ENCODE results near the gene RBMS3. TPM values are rescaled to one million over a fixed set of nuclear protein-coding genes. Genes with fewer than 3 reads are reported as not detected.

RBMS3 gene
- total RNA-seq, 3 donors from 2014 or later, result 48.4 to 117 (median 103) TPM

DNA sequence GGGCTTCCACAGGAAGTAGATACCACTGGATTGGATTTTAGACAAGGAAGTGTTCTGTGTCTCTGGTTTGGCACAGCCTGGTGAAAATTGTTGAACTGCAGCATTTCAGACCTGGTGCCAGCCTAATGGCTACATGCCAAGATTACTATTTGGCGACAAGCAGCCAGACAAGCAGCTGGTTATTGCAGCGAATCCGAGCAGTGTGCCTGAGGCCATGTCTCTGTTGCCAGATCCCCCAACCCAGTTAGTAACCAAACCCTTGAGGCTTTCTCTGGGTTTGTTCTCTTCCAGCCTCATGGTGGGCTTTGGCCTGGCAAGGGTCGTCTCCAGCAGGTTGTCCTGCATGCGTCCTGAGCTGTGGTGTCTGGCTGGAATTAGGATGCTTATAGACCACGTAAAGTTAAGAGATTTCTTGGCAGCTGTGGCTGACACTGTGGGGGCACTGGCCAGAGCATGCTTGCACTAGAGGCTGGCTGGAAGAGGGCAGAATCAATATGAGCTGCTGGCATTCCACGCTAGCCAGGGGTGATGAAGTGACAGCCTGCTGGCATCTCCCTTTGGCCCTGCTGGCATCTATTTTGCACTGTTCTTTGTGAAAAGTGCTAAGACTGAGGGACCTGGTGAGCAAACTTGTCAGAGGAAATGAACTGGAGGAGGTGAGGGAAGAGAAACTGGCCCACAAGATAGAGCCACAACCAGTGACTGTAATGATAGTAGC, 172.6 kb downstream of the RBMS3 start:
- intact Hi-C loops (cut with DNase I; ENCODE audit: low total_unique reads), result no loop called here
- Histone ChIP-seq H3K36me3 (no peaks in the 10 kb centered on the region), H3K4me3 (peak overlapping the region in 2 of 3 donors; percentile 4 to 27), H3K9me3 (no peaks in the 10 kb centered on the region), H3K27me3 (no peaks in the 10 kb centered on the region), H3K4me1 (peaks cover 0 to 5% of the 10 kb centered on the region in 2 donors), H3K27ac (peak overlapping the region; percentile 68 to 77)
- TF ChIP-seq POLR2AphosphoS5 (IDR thresholded peaks at IDR 0.05) (peak in 1 of 3 donors; percentile 24), CTCF (IDR thresholded peaks at IDR 0.05) (no peak)
- DNase-seq (ENCODE audit: low spot score in 2 of 2), result peak; percentile 60 to 81

DNA sequence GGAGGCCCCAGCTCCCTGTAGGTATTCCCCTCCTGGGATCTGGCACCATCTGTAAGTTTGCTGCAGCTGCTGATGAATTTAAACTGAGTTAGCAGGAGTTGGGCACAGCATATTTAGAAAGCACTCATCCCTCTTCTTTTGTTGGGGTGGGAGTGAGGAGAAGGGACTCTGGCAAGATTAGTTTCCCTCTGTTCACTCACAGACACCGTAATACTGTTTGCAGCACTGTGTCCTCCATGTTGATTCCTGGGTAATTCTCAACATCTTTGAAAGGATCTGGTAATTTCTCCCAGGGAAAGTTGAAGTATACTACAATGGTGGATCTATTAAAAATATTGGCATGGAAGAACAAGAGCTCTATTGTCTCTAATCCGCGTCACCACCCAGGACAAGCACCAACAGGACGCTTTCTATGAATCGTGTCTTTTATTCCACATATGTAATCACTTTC, 173.3 kb downstream of the RBMS3 start:
- Histone ChIP-seq H3K4me1 (peaks cover 0 to 5% of the 10 kb centered on the region in 2 donors), H3K9me3 (no peaks in the 10 kb centered on the region), H3K27me3 (no peaks in the 10 kb centered on the region), H3K36me3 (no peaks in the 10 kb centered on the region), H3K27ac (peak overlapping the region; percentile 68 to 77), H3K4me3 (no peak overlapping the region)
- intact Hi-C loops (cut with DNase I; ENCODE audit: low total_unique reads), result no loop called here
- DNase-seq (ENCODE audit: low spot score in 2 of 2), result peak in 1 of 2 donors; percentile 41
- no peak for TF ChIP-seq CTCF (IDR thresholded peaks at IDR 0.05)
- TF ChIP-seq POLR2A (IDR thresholded peaks at IDR 0.05), result no peak
- TF ChIP-seq POLR2AphosphoS5 (IDR thresholded peaks at IDR 0.05), result no peak

GRCh38 chr3:29456901-29457300, 176.0 kb downstream of the RBMS3 start:
- no peak overlapping the region for H3K4me3 ChIP-seq
- H3K27me3 ChIP-seq, result no peaks in the 10 kb centered on the region
- no peak overlapping the region for H3K27ac ChIP-seq
- TF ChIP-seq POLR2A (IDR thresholded peaks at IDR 0.05) (no peak), POLR2AphosphoS5 (IDR thresholded peaks at IDR 0.05) (no peak), CTCF (IDR thresholded peaks at IDR 0.05) (no peak)
- intact Hi-C loops (cut with DNase I; ENCODE audit: low total_unique reads), result no loop called here
- H3K4me1 ChIP-seq, result peaks cover 0 to 5% of the 10 kb centered on the region in 2 donors
- no peak for DNase-seq (ENCODE audit: low spot score in 2 of 2)
- H3K36me3 ChIP-seq, result no peaks in the 10 kb centered on the region
- H3K9me3 ChIP-seq, result no peaks in the 10 kb centered on the region

DNA sequence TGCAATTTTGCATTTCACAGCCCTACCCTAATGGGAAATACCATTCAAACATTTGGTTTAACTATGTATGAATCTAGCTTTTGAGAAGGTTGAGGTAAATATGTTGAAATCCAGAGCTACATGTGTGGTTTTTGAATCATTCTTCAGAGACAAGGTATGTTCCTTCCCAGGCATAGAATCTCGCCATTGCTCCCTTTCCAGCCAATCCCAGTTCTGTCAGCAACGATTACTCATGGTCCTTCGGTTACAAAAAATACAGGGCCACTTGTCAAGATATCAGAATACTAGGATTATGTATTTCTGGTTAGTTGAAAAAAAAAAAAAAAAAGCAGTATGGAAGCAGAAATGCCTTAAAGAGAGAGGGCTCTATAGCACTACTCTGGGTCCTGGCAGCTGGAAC, 182.4 kb downstream of the RBMS3 start:
- Histone ChIP-seq H3K4me3 (no peak overlapping the region), H3K27ac (no peak overlapping the region), H3K36me3 (no peaks in the 10 kb centered on the region), H3K4me1 (no peaks in the 10 kb centered on the region), H3K27me3 (no peaks in the 10 kb centered on the region), H3K9me3 (no peaks in the 10 kb centered on the region)
- intact Hi-C loops (cut with DNase I; ENCODE audit: low total_unique reads), result no loop called here
- TF ChIP-seq POLR2A (IDR thresholded peaks at IDR 0.05), result no peak
- no peak for TF ChIP-seq POLR2AphosphoS5 (IDR thresholded peaks at IDR 0.05)
- TF ChIP-seq CTCF (IDR thresholded peaks at IDR 0.05), result no peak
- DNase-seq (ENCODE audit: low spot score in 2 of 2), result no peak

- intact Hi-C loops (cut with DNase I; ENCODE audit: low total_unique reads), result no loop called here
- Histone ChIP-seq H3K4me3 (no peak overlapping the region), H3K27ac (peak overlapping the region in 1 of 2 donors; percentile 17), H3K4me1 (no peaks in the 10 kb centered on the region), H3K36me3 (no peaks in the 10 kb centered on the region), H3K9me3 (no peaks in the 10 kb centered on the region), H3K27me3 (no peaks in the 10 kb centered on the region)
- no peak for DNase-seq (ENCODE audit: low spot score in 2 of 2)
- TF ChIP-seq POLR2AphosphoS5 (IDR thresholded peaks at IDR 0.05) (no peak), CTCF (IDR thresholded peaks at IDR 0.05) (no peak), POLR2A (IDR thresholded peaks at IDR 0.05) (no peak)
Measured at GRCh38 chr3:29465836-29466235, 185.0 kb downstream of the RBMS3 start.
